HCT116 (cell line): ENCODE data around the gene ZNF215. TPM values are rescaled to one million over a fixed set of nuclear protein-coding genes. Genes with fewer than 3 reads are reported as not detected.
"Not testable (repeated sequence)": the region's sequence is repeated elsewhere in the genome, so short reads cannot be mapped to it uniquely, and the experiment has no call there.

Experiments
- ATAC-seq: fragments of 200-7000 bp; cut with Tn5 transposase; 2 replicates; pipeline ENCODE4 v1.9.1; 2020; ENCODE audit warnings: mild to moderate bottlenecking, moderate library complexity
- BruUV-seq: library from RNA; stranded (reverse); fragments of 400-500 nt; replicated peaks from 2 replicates; lab custom pipeline; 2021; lab: Mats Ljungman, UMichigan
- CTCF ChIA-PET: fragments of 300-600 bp; sonication (Branson Sonifier 250); formaldehyde crosslinking; loops from one replicate; lab custom pipeline; 2021; ENCODE audit warnings: antibody characterized with exemption; lab: Charles Lee
- POLR2A ChIA-PET: fragments of 300-600, 350-600 bp; sonication (Branson Sonifier 250); formaldehyde crosslinking; loops from one replicate; lab custom pipeline; 2021; ENCODE audit warnings: antibody characterized with exemption; lab: Charles Lee
- RAD21 ChIA-PET, 2 experiments: fragments of 300-600 bp; sonication (Branson Sonifier 250); formaldehyde crosslinking; loops; one replicate each; lab custom pipeline; 2023; ENCODE audit warnings: low total read pairs in 2 of 2; ENCODE audit not compliant: uncharacterized antibody in 2 of 2, unreplicated experiment in 2 of 2, low non-redundant PET in 1 of 2; lab: Charles Lee
- DNase-seq: peaks from one replicate; pipeline ENCODE4 v3.0.0-alpha.2; 2010; ENCODE audit warnings: low read depth, low spot score
- H2AFZ ChIP-seq: fragments of 200-600 bp; shearing (Covaris generic), sonication (generic); 2 replicates; pipeline ENCODE4 v1.6.1; 2017; ENCODE audit warnings: low read depth, mixed run types, mixed read lengths, antibody characterized with exemption, low read length; ENCODE audit not compliant: poor library complexity, severe bottlenecking
- H3K27ac ChIP-seq: 2 replicates; pipeline ENCODE4 v1.5.1; 2012; ENCODE audit warnings: low read depth, low read length
- H3K27me3 ChIP-seq: fragments of 200-600 bp; sonication (generic); 2 replicates; pipeline ENCODE4 v1.6.1; 2016; ENCODE audit warnings: mixed run types, low read length, mixed read lengths; ENCODE audit not compliant: insufficient read depth
- H3K36me3 ChIP-seq, 2 experiments: fragments of 200-500 bp in 1 of 2; fragments of 200-600 bp in 1 of 2; sonication (Bioruptor generic) in 1 of 2; sonication (generic) in 1 of 2; 2 replicates each; pipeline versions ENCODE4 v1.5.1 to v1.6.1; 2014 to 2016; ENCODE audit warnings: low read length in 2 of 2, inconsistent platforms in 1 of 2, mixed read lengths in 1 of 2, mixed run types in 1 of 2; ENCODE audit not compliant: insufficient read depth in 2 of 2, control insufficient read depth in 1 of 2
- H3K4me1 ChIP-seq, 2 experiments: fragments of 200-600 bp in 1 of 2; sonication (generic) in 1 of 2; 2 replicates each; pipeline versions ENCODE4 v1.5.1 to v1.6.1; 2012 to 2017; ENCODE audit warnings: low read length in 2 of 2, inconsistent platforms in 1 of 2, mild to moderate bottlenecking in 1 of 2, mixed read lengths in 1 of 2, mixed run types in 1 of 2, moderate library complexity in 1 of 2; ENCODE audit not compliant: insufficient read depth in 2 of 2, control insufficient read depth in 1 of 2
- H3K4me2 ChIP-seq: fragments of 200-600 bp; sonication (generic); 2 replicates; pipeline ENCODE4 v1.6.1; 2017; ENCODE audit warnings: mixed run types, low read length, mixed read lengths
- H3K4me3 ChIP-seq, 2 experiments: fragments of 200-600 bp in 1 of 2; sonication (generic) in 1 of 2; replicated peaks in 1 of 2; 2 replicates each; pipeline ENCODE4 v1.5.1; 2011 to 2016; ENCODE audit warnings: low read length in 2 of 2, control low read depth in 1 of 2, low read depth in 1 of 2, mild to moderate bottlenecking in 1 of 2, mixed read lengths in 1 of 2, mixed run types in 1 of 2
- H3K79me2 ChIP-seq: fragments of 200-600 bp; sonication (generic); 2 replicates; pipeline ENCODE4 v1.6.1; 2017; ENCODE audit warnings: mild to moderate bottlenecking, mixed run types, low read length, moderate library complexity, mixed read lengths; ENCODE audit not compliant: insufficient read depth
- H3K9ac ChIP-seq: fragments of 200-600 bp; sonication (generic); 2 replicates; pipeline ENCODE4 v1.6.1; 2016; ENCODE audit warnings: low read length, mixed read lengths
- H3K9me2 ChIP-seq: fragments of 200-600 bp; sonication (generic), shearing (Covaris generic); 2 replicates; pipeline ENCODE4 v1.6.1; 2017; ENCODE audit warnings: mixed run types, mild to moderate bottlenecking, moderate library complexity; ENCODE audit not compliant: insufficient read depth
- H3K9me3 ChIP-seq, 2 experiments: fragments of 200-500 bp in 1 of 2; fragments of 200-600 bp in 1 of 2; sonication (Bioruptor generic) in 1 of 2; sonication (generic) in 1 of 2; 2 replicates each; pipeline ENCODE4 v1.6.1; 2014 to 2017; ENCODE audit warnings: low read length in 2 of 2, mixed read lengths in 2 of 2, inconsistent platforms in 1 of 2, low read depth in 1 of 2, mild to moderate bottlenecking in 1 of 2, mixed run types in 1 of 2, moderate library complexity in 1 of 2; ENCODE audit not compliant: control insufficient read depth in 1 of 2, insufficient read depth in 1 of 2
- H4K20me1 ChIP-seq: fragments of 200-600 bp; sonication (generic), shearing (Covaris generic); 2 replicates; pipeline ENCODE4 v1.6.1; 2017; ENCODE audit warnings: mixed run types, mild to moderate bottlenecking, moderate library complexity; ENCODE audit not compliant: insufficient read depth
- CBX3 ChIP-seq: IDR thresholded peaks from 2 replicates; pipeline ENCODE4 v1.6.1; 2012; ENCODE audit warnings: low read depth
- ELF1 ChIP-seq: IDR thresholded peaks from 2 replicates; pipeline ENCODE4 v1.6.1; 2012; ENCODE audit warnings: low read depth, borderline replicate concordance
- EZH2 ChIP-seq: fragments of 200-600 bp; sonication (generic); IDR thresholded peaks from 2 replicates; pipeline ENCODE4 v1.6.1; 2017; ENCODE audit warnings: antibody characterized with exemption, mixed run types
- POLR2A ChIP-seq: IDR thresholded peaks from 2 replicates; pipeline ENCODE4 v1.7.0; 2011; ENCODE audit warnings: borderline replicate concordance; ENCODE audit not compliant: insufficient read depth, insufficient read length; ENCODE audit errors: extremely low read depth
- RAD21 ChIP-seq: IDR thresholded peaks from 2 replicates; pipeline ENCODE4 v1.6.1; 2012; ENCODE audit warnings: low read depth, mild to moderate bottlenecking
- SRF ChIP-seq: IDR thresholded peaks from 2 replicates; pipeline ENCODE4 v1.6.1; 2012; ENCODE audit warnings: low read depth
- ZFX ChIP-seq: fragments of 450-650 bp; IDR thresholded peaks from 2 replicates; pipeline ENCODE4 v1.6.1; 2017
- ZNF274 ChIP-seq: fragments of 200-500 bp; sonication (Bioruptor generic); IDR thresholded peaks from 2 replicates; pipeline ENCODE4 v1.6.1; 2014; ENCODE audit warnings: mild to moderate bottlenecking, low read depth, low read length, inconsistent platforms
- intact Hi-C: fragments of 100-400 bp; cut with micrococcal nuclease; formaldehyde crosslinking; loops from 2 replicates; pipeline ENCODE4 v1.10.0; 2022
- total RNA-seq: library from RNA; stranded (reverse); gene quantifications from one replicate; pipeline ENCODE4 v1.2.1, GENCODE V29; 2021; ENCODE audit not compliant: unreplicated experiment
- TF ChIP-seq, protein P1 (sequence below), 3 experiments: fragments of 200-600 bp in 1 of 3; sonication (generic) in 1 of 3; IDR thresholded peaks in 2 of 3; conservative IDR thresholded peaks in 1 of 3; 2 replicates each; pipeline ENCODE4 v1.5.1; 2012 to 2017; ENCODE audit warnings: low read depth in 2 of 3, low read length in 2 of 3, antibody characterized with exemption in 1 of 3, borderline replicate concordance in 1 of 3, control low read depth in 1 of 3, mild to moderate bottlenecking in 1 of 3, mixed read lengths in 1 of 3, mixed run types in 1 of 3, moderate library complexity in 1 of 3; ENCODE audit not compliant: insufficient read depth in 1 of 3

Gene ZNF215
- total RNA-seq, 1 experiment from 2014 or later: 9.9 TPM

DNA sequence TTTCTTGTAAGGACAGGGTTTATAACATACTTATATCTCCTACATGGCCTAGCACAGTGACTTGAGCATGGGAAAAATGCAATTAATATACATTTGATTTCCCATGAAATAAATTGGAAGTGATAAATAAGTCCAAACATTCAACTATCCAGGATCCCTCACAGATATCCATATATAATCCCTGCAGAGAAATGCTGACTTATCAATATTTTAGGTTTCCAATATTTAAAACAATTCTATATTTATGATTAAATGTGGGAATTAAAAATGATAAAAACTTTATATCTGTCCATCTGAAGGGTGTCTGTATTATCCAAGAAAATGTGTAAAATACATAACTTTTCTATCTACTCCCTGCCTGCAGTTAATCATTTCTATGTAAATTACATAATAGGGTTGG lies 43.5 kb upstream of the ZNF215 start:
- DNase-seq (no peak), ATAC-seq (no peak)
- no TSS peak for BruUV-seq
- TF ChIP-seq SRF: no peak
- TF ChIP-seq RAD21: no peak
- no peak for TF ChIP-seq ZNF274
- no peak for TF ChIP-seq EZH2
- TF ChIP-seq POLR2A: no peak
- no peak for TF ChIP-seq ELF1
- TF ChIP-seq, protein P1, sequence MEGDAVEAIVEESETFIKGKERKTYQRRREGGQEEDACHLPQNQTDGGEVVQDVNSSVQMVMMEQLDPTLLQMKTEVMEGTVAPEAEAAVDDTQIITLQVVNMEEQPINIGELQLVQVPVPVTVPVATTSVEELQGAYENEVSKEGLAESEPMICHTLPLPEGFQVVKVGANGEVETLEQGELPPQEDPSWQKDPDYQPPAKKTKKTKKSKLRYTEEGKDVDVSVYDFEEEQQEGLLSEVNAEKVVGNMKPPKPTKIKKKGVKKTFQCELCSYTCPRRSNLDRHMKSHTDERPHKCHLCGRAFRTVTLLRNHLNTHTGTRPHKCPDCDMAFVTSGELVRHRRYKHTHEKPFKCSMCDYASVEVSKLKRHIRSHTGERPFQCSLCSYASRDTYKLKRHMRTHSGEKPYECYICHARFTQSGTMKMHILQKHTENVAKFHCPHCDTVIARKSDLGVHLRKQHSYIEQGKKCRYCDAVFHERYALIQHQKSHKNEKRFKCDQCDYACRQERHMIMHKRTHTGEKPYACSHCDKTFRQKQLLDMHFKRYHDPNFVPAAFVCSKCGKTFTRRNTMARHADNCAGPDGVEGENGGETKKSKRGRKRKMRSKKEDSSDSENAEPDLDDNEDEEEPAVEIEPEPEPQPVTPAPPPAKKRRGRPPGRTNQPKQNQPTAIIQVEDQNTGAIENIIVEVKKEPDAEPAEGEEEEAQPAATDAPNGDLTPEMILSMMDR (IDR thresholded peaks at IDR 0.05 in 2 of 3, conservative IDR thresholded peaks at IDR 0.05 in 1 of 3; ENCODE audit: borderline replicate concordance in 1 of 3, insufficient read depth in 1 of 3, low read depth in 2 of 3, low read length in 2 of 3): no peak
- TF ChIP-seq CBX3: no peak
- no peak for TF ChIP-seq ZFX
- H3K9me3 ChIP-seq: no peaks in the 10 kb centered on the region
- ChIA-PET POLR2A (no interaction called here), RAD21 (no interaction called here), CTCF (no interaction called here)
- no peaks in the 10 kb centered on the region for H3K9me2 ChIP-seq
- H3K4me2 ChIP-seq: no peak overlapping the region
- no peaks in the 10 kb centered on the region for H3K79me2 ChIP-seq
- H2AFZ ChIP-seq: no peak overlapping the region
- peaks cover 46% of the 10 kb centered on the region for H3K27me3 ChIP-seq
- H3K36me3 ChIP-seq: no peaks in the 10 kb centered on the region
- no peak overlapping the region for H3K4me3 ChIP-seq
- no peaks in the 10 kb centered on the region for H4K20me1 ChIP-seq
- no peak overlapping the region for H3K27ac ChIP-seq
- intact Hi-C loops: no loop called here
- no peak overlapping the region for H3K9ac ChIP-seq
- no peaks in the 10 kb centered on the region for H3K4me1 ChIP-seq

GRCh38 chr11:6887711-6888110 lies 38.5 kb upstream of the ZNF215 start:
- DNase-seq, H3K27ac ChIP-seq, POLR2A ChIA-PET, H3K9me2 ChIP-seq, H3K4me3 ChIP-seq, H3K4me2 ChIP-seq, CTCF ChIA-PET, BruUV-seq, H2AFZ ChIP-seq, intact Hi-C loops, H3K9me3 ChIP-seq, H3K79me2 ChIP-seq, H3K9ac ChIP-seq, H3K4me1 ChIP-seq, H4K20me1 ChIP-seq, RAD21 ChIA-PET, H3K36me3 ChIP-seq, ATAC-seq: not testable (repeated sequence)
- H3K27me3 ChIP-seq: peaks cover 44% of the 10 kb centered on the region
